HepG2 (cell line): ENCODE data around the gene ZNF230.

Experiments
- NCOA2 ChIP-seq: sonication (generic); formaldehyde crosslinking; IDR thresholded peaks from 2 replicates; pipeline ENCODE4 v1.8.0; 2022; ENCODE audit warnings: inconsistent platforms
- NFE2L2 ChIP-seq: fragments of 150-350 bp; IDR thresholded peaks from 2 replicates; pipeline ENCODE4 v1.6.1; 2014; ENCODE audit warnings: low read length
- POLR2G ChIP-seq: fragments of 200-400 bp; formaldehyde crosslinking; IDR thresholded peaks from 2 replicates; pipeline ENCODE4 v1.6.1; 2018; ENCODE audit warnings: mild to moderate bottlenecking, low read depth, low read length, moderate library complexity
- ZNF510 ChIP-seq: sonication (generic); formaldehyde crosslinking; IDR thresholded peaks from 2 replicates; pipeline ENCODE4 v1.4.0; 2020; ENCODE audit warnings: low read depth, mild to moderate bottlenecking, missing genetic modification reagents
- ZSCAN12 ChIP-seq: sonication (generic); formaldehyde crosslinking; IDR thresholded peaks from 2 replicates; pipeline ENCODE4 v1.9.0; 2021; ENCODE audit warnings: mild to moderate bottlenecking, missing genetic modification reagents

GRCh38 chr19:43960411-43960810 lies 42.3 kb upstream of the ZNF230 start:
- TF ChIP-seq ZNF510 (CRISPR knock-in tag) (no peak), POLR2G (no peak), ZSCAN12 (CRISPR knock-in tag) (no peak), NFE2L2 (no peak), NCOA2 (CRISPR knock-in tag) (no peak)
